ENCODE results near the gene HS6ST2. TPM values are rescaled to one million over a fixed set of nuclear protein-coding genes. Genes with fewer than 3 reads are reported as not detected.

HS6ST2 gene
- total RNA-seq, 1 donor from 2014 or later, result 35.8 TPM

GRCh38 chrX:132676561-132677186 is 281.8 kb downstream of the HS6ST2 start:
- H3K4me3 Mint-ChIP-seq, result no peak overlapping the region
- H3K4me1 Mint-ChIP-seq (ENCODE audit: unreplicated experiment), result peaks cover 22% of the 10 kb centered on the region
- H3K27me3 Mint-ChIP-seq, result no peaks in the 10 kb centered on the region
- peaks cover 13% of the 10 kb centered on the region for H3K36me3 Mint-ChIP-seq
- DNase-seq (ENCODE audit: extremely low spot score, unreplicated experiment), result no peak
- TF ChIP-seq CTCF (conservative IDR thresholded peaks at IDR 0.05), result peak; percentile 50
- no peak overlapping the region for H3K27ac Mint-ChIP-seq
- H3K9me3 Mint-ChIP-seq, result peaks cover 14% of the 10 kb centered on the region

GRCh38 chrX:132676102-132676501 is 282.3 kb downstream of the HS6ST2 start:
- no peak for DNase-seq (ENCODE audit: extremely low spot score, unreplicated experiment)
- H3K4me1 Mint-ChIP-seq (ENCODE audit: unreplicated experiment), result peaks cover 25% of the 10 kb centered on the region
- no peaks in the 10 kb centered on the region for H3K27me3 Mint-ChIP-seq
- TF ChIP-seq CTCF (conservative IDR thresholded peaks at IDR 0.05), result peak; percentile 18
- H3K4me3 Mint-ChIP-seq, result no peak overlapping the region
- H3K36me3 Mint-ChIP-seq, result peaks cover 11% of the 10 kb centered on the region
- peaks cover 11% of the 10 kb centered on the region for H3K9me3 Mint-ChIP-seq
- H3K27ac Mint-ChIP-seq, result no peak overlapping the region

GRCh38 chrX:132673331-132673730 is 285.1 kb downstream of the HS6ST2 start:
- no peaks in the 10 kb centered on the region for H3K27me3 Mint-ChIP-seq
- H3K27ac Mint-ChIP-seq, result peak overlapping the region; percentile 67
- no peak for DNase-seq (ENCODE audit: extremely low spot score, unreplicated experiment)
- no peaks in the 10 kb centered on the region for H3K9me3 Mint-ChIP-seq
- no peak for TF ChIP-seq CTCF (conservative IDR thresholded peaks at IDR 0.05)
- peak overlapping the region; percentile 10 for H3K4me3 Mint-ChIP-seq
- H3K4me1 Mint-ChIP-seq (ENCODE audit: unreplicated experiment), result peaks cover 29% of the 10 kb centered on the region
- H3K36me3 Mint-ChIP-seq, result no peaks in the 10 kb centered on the region

GRCh38 chrX:132671229-132671641 is 287.2 kb downstream of the HS6ST2 start:
- H3K36me3 Mint-ChIP-seq, result no peaks in the 10 kb centered on the region
- peaks cover 20% of the 10 kb centered on the region for H3K4me1 Mint-ChIP-seq (ENCODE audit: unreplicated experiment)
- H3K4me3 Mint-ChIP-seq, result no peak overlapping the region
- DNase-seq (ENCODE audit: extremely low spot score, unreplicated experiment), result no peak
- H3K27me3 Mint-ChIP-seq, result no peaks in the 10 kb centered on the region
- no peak for TF ChIP-seq CTCF (conservative IDR thresholded peaks at IDR 0.05)
- no peak overlapping the region for H3K27ac Mint-ChIP-seq
- H3K9me3 Mint-ChIP-seq, result no peaks in the 10 kb centered on the region

- Mint-ChIP-seq H3K4me1 (ENCODE audit: unreplicated experiment) (peaks cover 23% of the 10 kb centered on the region), H3K36me3 (no peaks in the 10 kb centered on the region), H3K9me3 (no peaks in the 10 kb centered on the region), H3K4me3 (peak overlapping the region; percentile 7), H3K27ac (no peak overlapping the region), H3K27me3 (no peaks in the 10 kb centered on the region)
- TF ChIP-seq CTCF (conservative IDR thresholded peaks at IDR 0.05), result no peak
- DNase-seq (ENCODE audit: extremely low spot score, unreplicated experiment), result no peak
Measured at GRCh38 chrX:132669142-132669541, 289.3 kb downstream of the HS6ST2 start.

All from type B pancreatic cell (in vitro differentiated cells).